Peyer's patch (tissue), 4 donors: ENCODE data around the gene ATP2B1.

Experiments used
- POLR2A ChIP-seq, 2 donors: fragments of 450-650 bp; IDR thresholded peaks; one replicate each; pipeline ENCODE4 v1.5.1; 2017; ENCODE audit warnings: antibody characterized with exemption in 2 of 2, mild to moderate bottlenecking in 2 of 2, moderate library complexity in 2 of 2
- TF ChIP-seq, protein P1 (sequence below), 6 experiments: fragments of 450-650 bp in 4 of 6; fragments of 200-600 bp in 2 of 6; sonication (generic) in 1 of 6; IDR thresholded peaks; one replicate each; pipeline ENCODE4 v1.5.1; 2017 to 2019; ENCODE audit warnings: antibody characterized with exemption in 6 of 6, mild to moderate bottlenecking in 3 of 6, moderate library complexity in 1 of 6

DNA sequence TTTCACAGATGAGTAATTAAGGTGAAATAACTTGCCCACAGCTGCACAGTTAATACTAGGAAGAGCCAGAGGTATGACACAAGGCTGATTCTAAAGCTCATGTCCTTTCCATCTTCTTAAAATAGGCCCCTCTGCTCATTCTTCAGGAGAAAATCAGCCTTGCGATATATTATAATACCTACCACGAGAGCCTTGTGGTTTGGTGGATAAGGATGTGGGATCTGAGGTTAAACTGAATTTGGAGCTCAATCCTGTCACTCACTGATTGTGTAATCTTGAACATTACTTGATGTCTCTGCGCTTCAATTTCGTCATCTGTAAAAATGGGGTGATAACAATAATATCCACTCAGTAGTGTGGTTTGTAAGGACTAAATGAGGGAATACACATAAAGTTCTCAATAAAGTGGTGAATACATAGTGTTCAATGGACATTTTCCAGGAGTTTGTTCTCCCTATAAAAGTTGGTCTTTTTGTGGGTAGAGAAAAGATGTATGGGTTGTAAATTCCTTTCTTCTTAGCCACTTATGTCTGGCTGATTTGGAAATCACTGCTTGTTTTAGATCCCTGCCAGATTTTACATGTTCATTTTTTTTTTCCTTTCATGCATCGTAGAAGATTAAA, 25.1 kb upstream of the ATP2B1 start:
- TF ChIP-seq, protein P1, sequence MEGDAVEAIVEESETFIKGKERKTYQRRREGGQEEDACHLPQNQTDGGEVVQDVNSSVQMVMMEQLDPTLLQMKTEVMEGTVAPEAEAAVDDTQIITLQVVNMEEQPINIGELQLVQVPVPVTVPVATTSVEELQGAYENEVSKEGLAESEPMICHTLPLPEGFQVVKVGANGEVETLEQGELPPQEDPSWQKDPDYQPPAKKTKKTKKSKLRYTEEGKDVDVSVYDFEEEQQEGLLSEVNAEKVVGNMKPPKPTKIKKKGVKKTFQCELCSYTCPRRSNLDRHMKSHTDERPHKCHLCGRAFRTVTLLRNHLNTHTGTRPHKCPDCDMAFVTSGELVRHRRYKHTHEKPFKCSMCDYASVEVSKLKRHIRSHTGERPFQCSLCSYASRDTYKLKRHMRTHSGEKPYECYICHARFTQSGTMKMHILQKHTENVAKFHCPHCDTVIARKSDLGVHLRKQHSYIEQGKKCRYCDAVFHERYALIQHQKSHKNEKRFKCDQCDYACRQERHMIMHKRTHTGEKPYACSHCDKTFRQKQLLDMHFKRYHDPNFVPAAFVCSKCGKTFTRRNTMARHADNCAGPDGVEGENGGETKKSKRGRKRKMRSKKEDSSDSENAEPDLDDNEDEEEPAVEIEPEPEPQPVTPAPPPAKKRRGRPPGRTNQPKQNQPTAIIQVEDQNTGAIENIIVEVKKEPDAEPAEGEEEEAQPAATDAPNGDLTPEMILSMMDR (IDR thresholded peaks at IDR 0.05): no peak
- no peak for TF ChIP-seq POLR2A (IDR thresholded peaks at IDR 0.05)
